PC-3 (cell line): Measurements from ENCODE around the gene KLHDC8A.

ENCODE experiments used
- EZH2 ChIP-seq: fragments of 300-600 bp; sonication (generic); IDR thresholded peaks from one replicate; pipeline ENCODE4 v1.6.1; 2017; ENCODE audit warnings: antibody characterized with exemption, mild to moderate bottlenecking, low read length; ENCODE audit not compliant: unreplicated experiment
- EZH2phosphoT487 ChIP-seq: fragments of 300-600 bp; sonication (generic); IDR thresholded peaks from 2 replicates; pipeline ENCODE4 v1.6.1; 2018; ENCODE audit warnings: mild to moderate bottlenecking, antibody characterized with exemption, low read length, borderline replicate concordance
- TF ChIP-seq, protein P1 (sequence below): fragments of 300-600 bp; sonication (generic); conservative IDR thresholded peaks from 2 replicates; pipeline ENCODE4 v1.5.1; 2017; ENCODE audit warnings: antibody characterized with exemption, low read depth, mild to moderate bottlenecking, low read length

DNA sequence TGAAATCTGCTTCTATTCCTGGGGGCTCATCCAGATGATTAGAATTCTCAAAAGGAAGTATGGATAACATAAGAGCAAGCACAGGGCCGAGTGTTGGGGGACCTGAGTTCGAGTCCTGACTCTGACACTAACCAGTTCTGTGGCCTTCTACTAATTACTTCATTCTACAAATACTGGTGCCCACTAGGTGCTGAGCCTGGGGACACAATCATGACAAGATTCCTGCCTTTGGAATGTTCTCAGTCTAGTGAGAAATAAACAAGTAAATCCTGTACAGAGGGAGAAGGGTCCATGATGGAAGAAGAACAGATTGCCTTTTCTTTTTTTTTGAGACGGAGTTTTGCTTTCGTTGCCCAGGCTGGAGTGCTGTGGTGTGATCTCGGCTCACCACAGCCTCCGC, 32.9 kb downstream of the KLHDC8A start:
- TF ChIP-seq EZH2, result no peak
- TF ChIP-seq, protein P1, sequence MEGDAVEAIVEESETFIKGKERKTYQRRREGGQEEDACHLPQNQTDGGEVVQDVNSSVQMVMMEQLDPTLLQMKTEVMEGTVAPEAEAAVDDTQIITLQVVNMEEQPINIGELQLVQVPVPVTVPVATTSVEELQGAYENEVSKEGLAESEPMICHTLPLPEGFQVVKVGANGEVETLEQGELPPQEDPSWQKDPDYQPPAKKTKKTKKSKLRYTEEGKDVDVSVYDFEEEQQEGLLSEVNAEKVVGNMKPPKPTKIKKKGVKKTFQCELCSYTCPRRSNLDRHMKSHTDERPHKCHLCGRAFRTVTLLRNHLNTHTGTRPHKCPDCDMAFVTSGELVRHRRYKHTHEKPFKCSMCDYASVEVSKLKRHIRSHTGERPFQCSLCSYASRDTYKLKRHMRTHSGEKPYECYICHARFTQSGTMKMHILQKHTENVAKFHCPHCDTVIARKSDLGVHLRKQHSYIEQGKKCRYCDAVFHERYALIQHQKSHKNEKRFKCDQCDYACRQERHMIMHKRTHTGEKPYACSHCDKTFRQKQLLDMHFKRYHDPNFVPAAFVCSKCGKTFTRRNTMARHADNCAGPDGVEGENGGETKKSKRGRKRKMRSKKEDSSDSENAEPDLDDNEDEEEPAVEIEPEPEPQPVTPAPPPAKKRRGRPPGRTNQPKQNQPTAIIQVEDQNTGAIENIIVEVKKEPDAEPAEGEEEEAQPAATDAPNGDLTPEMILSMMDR, result no peak
- TF ChIP-seq EZH2phosphoT487, result no peak
